UCSD-AML1 (cell line): Measurements from ENCODE around the gene CYBC1.

Experiments used
- DNase-seq: peaks from one replicate; lab custom pipeline; 2025; ENCODE audit not compliant: unreplicated experiment; lab: John Stamatoyannopoulos, UW

CYBC1 gene

GRCh38 chr17:82449131-82449882 is 1.2 kb downstream of the CYBC1 start:
- DNase-seq: peak; percentile 31

- DNase-seq: no peak
Measured at GRCh38 chr17:82447876-82448275, 2.7 kb downstream of the CYBC1 start.

GRCh38 chr17:82446649-82447048 is 3.9 kb downstream of the CYBC1 start:
- no peak for DNase-seq

GRCh38 chr17:82446124-82446523 is 4.4 kb downstream of the CYBC1 start:
- DNase-seq: no peak

GRCh38 chr17:82445542-82445941 is 5.0 kb downstream of the CYBC1 start:
- DNase-seq: no peak

GRCh38 chr17:82444941-82445521 is 5.5 kb downstream of the CYBC1 start:
- no peak for DNase-seq

- no peak for DNase-seq
Measured at GRCh38 chr17:82444284-82444893, 6.2 kb downstream of the CYBC1 start.

- DNase-seq: no peak
Measured at GRCh38 chr17:82443465-82444283, 6.9 kb downstream of the CYBC1 start.

- DNase-seq: no peak
Measured at GRCh38 chr17:82442643-82443464, 7.7 kb downstream of the CYBC1 start.

- no peak for DNase-seq
Measured at GRCh38 chr17:82441691-82442487, 8.7 kb downstream of the CYBC1 start.

- no peak for DNase-seq
Measured at GRCh38 chr17:82440991-82441627, 9.4 kb downstream of the CYBC1 start.

- DNase-seq: no peak
Measured at GRCh38 chr17:82440469-82440981, 10.0 kb downstream of the CYBC1 start.

- DNase-seq: no peak
Measured at GRCh38 chr17:82439829-82440365, 10.7 kb downstream of the CYBC1 start.

- no peak for DNase-seq
Measured at GRCh38 chr17:82439194-82439828, 11.2 kb downstream of the CYBC1 start.

GRCh38 chr17:82438401-82439193 is 12.0 kb downstream of the CYBC1 start:
- DNase-seq: no peak

GRCh38 chr17:82437325-82437668 is 13.3 kb downstream of the CYBC1 start:
- no peak for DNase-seq

GRCh38 chr17:82436601-82437324 is 13.8 kb downstream of the CYBC1 start:
- DNase-seq: no peak
